ENCODE data around the gene EMC8.

Gene EMC8

DNA sequence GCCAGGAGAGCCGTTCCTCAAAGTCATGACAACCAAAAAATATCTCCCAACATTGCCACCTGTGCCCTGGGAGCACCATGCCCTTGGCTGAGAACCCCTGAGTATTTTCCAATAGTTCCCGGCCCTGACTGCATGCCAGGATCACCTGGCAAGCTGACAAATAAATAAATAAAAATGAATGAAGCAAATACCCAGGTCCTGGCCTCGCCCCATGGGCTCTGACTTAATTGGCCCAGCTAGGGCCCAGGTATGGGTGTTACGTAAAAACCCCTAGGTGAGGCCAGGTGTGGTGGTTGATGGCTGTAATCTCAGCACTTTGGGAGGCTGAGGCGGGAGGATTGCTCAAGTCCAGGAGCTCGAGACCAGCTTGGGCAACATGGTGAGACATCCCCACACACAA is 45.8 kb downstream of the EMC8 start:
- no peak for DNase-seq (ENCODE audit: low read depth)

DNA sequence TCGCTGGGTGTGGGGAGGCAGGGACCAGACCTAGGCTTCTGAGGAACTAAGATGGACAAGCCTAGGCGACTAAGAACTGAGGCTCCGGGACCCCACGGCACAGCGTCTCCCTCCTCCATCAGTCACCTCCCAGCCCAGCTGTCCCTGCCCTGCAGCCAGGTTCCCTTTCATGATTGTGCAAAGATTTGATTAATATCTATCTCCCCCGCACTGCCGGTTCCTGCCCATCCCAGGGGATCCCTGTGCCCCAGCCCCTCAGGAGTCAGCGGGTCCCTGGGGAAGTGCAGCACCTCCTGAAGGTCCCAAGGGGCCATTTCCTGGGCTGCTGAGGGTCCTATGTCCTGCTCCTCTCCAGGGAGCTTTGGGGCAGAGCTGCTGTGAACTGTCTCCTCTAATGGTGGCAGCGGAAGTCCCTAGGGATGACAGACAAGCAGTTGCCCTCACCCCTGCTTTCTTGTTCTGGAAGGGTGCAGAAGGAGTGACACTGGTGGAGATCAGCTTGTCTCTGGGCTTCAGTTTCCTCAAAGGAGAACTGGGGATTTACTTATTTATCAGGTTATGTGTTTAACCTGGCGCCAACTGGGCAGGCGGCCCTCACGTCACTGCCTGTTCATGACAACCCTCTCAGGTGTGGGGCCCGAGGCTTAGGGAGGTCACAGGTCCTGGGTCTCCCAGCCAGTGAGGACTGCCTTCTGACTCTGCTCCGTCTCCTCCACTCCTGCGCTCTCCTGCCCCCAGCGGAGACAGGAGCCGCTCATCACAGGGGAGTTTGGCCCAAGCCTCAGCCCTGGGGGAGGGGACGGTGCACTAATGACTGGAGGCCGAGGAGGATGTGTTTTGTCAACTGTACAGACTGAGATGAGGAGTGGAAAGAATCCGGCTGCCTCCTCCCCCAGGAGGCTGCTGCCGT is 46.6 kb downstream of the EMC8 start:
- DNase-seq (ENCODE audit: low read depth): no peak

DNA sequence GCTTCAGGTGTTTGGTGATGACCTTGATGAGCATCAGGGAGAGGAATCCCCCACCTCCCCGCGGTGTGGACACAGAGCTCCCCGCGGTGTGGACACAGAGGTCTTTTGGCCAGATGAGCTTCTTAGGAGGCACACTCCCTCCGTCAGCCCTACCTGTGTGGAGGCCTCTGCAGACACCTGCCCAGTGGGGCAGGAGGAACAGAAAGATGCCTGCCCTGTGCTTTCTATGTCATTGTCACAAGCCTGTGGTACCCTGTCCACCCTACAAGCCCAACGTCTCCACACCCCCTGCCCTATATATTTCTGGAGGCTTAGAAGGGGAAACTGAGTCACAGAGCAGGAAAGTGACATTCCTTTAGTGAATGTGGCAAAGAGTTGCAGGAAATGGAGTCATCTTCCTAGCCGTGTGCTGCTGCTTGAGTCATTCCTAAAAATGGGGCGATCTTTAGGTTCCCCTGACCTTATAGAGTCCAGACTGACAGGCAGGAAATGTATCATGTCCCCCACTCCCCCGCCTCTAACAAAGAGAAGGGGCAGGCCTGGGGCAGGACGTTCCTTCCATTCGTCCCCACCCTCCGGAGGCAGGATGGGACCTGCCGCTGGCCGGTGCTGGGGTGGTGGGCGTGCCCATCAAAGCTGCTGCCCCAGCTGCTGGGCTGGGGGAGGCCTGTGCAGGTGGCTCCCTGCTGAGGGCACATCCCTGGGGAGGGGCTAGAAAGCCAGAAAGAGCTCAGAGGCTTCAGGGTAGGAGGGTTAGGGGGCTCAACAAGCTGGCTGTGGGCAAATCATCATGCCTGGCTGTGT is 47.4 kb downstream of the EMC8 start:
- DNase-seq (ENCODE audit: low read depth): no peak

DNA sequence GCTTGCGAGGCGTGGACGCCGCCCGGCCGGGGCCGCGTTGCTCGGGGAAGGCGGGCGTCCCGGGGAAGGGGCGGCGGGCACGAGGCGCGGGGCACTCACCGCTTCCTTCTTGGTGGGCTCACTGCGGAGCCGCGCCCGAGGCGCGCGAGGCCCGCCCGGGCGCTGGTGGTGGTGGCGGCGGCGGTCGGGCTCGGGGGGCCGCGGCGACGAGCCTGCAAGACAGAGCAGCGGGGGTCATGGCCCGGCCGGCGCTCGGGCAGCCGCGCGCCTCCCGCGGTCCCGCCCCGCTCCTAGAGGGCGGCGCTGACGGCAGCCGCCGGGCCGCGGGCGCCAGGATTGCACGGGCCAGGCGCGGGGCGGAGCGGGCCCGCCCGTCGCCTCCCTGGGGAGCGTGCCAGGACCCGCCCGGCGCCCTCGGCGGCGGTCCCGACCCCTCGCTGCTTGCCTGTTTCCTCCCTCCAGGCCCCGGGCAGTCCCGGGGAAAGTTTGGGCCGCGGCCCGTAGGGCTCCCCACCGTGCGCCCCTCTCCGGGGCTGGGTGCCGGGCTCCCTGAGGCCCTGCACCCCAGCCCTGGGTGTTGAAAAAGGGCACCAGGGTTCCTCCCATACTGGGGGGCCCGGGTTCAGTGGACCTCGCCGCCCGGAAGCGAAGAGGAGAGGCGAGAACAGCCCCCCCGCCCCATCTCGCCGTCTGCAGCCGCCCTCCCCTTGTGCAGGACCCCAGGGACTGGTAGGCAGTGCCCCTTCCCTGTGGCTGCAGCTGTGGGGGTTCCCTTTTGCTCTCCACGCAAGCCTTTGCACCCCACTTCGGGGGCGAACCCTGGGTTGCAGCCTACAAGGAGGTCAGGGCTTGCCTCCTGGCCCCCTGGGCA is 48.3 kb downstream of the EMC8 start, which contains the start of gene C16orf74:
Gene C16orf74, minus strand, starts transcription at position 270 of the 871 bp plus-strand sequence. CDS start 15,879 bp downstream, outside the sequence.
- DNase-seq (ENCODE audit: low read depth): no peak

DNA sequence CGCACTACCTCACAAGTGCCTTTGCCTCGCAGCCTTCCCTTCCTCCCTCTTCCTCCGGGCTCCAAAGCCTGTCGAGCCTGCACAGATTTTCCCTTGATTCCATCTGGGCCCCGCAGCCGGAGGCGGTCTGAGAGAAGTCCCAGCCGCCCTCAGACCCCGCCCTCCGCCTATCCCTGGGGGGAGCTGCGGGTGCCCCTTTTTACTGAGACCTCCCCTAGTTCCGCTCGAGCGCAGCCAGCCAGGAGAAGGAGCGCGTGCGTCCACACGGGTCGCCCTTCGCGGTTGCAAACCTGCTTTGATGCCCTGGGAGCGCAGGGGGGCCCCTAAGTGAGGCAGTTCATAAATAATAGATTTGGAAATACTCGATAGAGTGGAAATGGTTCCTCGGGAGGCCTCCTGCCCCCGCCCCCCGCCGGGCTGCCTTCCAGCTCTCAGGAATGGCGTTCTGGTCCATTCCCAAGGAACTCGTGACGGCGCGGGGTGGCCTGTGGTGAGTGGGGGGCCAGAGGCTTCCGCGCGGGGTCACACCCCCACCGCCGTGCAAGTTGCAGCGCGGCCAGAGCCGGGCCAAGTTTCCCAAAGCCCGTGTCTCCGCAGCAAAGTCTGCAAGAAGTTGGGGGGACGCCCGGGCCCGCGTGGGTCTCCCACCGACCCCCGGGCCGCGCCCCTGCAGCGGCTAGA is 49.1 kb downstream of the EMC8 start:
- DNase-seq (ENCODE audit: low read depth): no peak

DNA sequence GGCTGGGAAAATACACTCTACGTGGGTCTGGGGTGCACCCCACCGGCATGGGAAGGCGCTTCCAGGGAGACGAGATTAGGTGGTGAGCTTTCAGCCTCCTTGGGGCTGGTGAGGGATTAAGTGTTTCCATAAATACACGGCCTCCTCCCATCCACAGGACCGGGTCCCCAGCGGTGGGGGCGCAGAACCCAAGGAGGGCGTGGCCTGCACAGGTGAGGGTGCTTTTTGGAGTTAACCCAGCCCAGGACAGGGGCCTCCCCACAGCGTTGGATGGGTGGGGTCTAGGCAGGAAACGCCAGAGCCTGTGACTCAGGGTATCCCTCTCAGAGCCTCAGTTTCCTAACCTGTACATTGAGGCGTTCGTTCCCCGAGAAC is 49.6 kb downstream of the EMC8 start:
- no peak for DNase-seq (ENCODE audit: low read depth)

DNA sequence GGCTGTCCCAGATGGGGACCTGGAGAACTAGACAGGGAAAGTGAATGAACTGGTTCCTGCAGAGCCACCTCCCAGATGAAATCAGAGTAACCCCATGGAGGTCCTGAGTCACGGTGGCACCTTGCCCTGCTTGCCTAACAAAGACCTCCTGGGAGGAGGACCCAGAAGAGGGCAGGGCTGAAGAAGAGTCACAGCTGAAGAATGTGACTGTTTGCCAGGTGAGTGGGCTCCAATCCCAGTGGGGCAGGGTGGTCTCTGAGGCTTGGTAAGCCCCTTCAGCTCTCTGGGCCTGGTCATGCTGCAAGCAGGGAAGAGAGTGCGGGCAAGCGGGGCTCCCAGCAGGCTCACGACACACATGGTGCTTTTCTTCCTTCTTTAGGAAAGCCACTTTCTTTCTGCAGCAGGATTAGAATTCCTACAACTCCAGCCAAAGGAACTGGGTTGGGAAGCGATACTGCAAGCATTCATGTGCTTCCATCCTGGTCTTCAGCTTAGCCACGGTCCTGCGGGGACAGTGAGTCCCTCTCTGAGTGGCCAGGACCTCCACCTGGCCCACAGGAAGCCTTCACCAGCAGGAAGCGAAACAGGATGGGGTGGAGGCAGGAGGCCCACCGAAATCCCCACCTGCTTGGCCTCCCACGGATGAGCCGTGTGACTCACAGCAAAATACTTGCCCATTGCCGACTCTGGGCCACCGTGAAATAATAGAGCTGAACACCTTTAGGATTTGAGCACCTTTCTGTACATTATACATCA is 52.7 kb downstream of the EMC8 start:
- DNase-seq (ENCODE audit: low read depth): no peak

DNA sequence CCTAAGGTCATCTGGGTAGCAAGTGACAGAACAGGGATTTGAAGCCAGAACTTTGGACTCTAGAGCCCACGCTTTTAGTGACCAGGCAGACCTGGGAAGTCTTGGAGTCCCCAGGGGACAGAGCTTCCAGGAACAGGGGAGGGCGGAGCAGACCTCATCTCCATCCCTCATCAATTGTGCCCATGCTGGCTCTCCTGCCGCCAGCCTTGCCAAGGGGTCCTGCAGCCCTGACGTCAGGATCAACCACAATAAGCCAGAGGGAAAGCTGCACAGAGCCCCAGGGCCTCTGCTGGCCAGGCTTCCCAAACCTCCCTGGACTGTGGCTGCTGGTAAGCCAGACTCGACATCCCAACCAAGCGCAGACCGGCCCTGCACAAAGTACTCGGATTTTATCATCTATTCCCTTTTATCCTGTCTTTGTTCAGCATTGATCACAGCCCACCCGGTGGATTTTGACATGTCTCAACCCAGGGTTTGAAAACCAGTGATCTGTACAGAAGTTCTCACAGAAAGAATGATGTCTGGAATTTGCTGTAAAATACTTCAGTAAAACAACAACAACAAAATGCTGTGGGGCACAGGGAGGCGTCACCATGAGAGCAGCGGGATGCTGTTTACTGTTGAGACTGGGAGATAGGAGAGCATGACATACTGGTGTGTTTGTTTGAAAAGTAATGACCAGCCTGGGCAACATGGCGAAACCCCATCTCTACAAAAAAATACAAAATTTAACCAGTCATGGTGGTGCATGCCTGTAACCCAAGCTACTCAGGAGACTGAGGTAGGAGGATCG is 60.2 kb downstream of the EMC8 start:
- no peak for DNase-seq (ENCODE audit: low read depth)

DNA sequence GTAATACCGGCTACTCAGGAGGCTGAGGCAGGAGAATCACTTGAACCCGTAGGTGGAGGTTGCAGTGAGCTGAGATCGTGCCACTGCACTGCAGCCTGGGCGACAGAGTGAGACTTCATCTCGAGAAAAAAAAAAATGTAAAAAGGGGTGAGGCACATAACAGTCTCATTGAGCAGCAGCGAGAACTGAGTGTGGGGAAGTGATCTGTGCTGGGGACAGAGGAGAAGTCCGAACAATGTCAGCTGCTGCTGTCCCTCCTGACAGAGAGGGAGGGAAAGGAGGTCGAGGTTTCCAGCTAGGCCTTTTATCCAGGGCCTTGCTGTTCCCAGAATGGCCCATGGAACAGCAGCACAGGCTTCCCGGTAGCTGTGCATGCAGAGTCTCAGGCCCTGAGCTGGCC is 62.4 kb downstream of the EMC8 start:
- no peak for DNase-seq (ENCODE audit: low read depth)

DNA sequence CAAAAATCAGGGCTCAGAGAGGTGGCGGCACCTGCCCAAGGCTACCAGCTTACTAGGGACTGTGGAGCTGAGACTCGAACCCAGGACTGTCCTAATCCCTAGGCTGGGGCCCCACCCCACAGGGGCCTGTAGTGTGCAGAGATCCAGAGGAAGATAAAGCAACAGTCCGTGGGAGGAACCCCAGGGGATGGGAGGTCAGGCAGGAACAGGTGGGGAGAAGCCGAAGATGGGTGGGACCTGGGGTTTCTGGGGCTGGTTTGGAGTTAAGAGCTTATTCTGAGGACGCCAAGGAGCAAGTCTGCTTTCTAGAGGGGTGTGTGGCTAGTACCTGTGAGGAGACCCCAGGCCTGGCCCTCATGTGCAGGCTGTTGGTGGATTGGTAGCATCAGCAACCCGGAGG is 63.4 kb downstream of the EMC8 start:
- DNase-seq (ENCODE audit: low read depth): no peak

DNA sequence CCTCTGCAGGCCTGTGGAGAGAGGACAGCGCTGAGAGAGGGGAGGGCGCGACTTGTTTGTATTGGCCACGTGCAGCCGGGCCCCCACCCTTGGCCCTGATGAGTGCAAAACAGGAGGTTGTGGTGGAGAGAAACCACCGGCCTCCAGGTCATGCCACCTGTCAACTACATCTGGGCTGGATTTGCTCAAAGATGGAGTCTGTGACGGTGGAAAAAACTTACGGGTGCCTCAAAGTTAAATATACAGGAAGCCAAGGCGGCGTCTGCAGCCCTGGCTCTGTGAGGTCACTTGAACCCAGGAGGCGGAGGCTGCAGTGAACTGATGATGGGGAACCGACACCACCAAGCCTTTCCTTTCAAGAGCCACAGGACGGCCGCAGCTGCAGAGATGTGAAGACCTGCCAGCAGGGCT is 64.1 kb downstream of the EMC8 start:
- no peak for DNase-seq (ENCODE audit: low read depth)

DNA sequence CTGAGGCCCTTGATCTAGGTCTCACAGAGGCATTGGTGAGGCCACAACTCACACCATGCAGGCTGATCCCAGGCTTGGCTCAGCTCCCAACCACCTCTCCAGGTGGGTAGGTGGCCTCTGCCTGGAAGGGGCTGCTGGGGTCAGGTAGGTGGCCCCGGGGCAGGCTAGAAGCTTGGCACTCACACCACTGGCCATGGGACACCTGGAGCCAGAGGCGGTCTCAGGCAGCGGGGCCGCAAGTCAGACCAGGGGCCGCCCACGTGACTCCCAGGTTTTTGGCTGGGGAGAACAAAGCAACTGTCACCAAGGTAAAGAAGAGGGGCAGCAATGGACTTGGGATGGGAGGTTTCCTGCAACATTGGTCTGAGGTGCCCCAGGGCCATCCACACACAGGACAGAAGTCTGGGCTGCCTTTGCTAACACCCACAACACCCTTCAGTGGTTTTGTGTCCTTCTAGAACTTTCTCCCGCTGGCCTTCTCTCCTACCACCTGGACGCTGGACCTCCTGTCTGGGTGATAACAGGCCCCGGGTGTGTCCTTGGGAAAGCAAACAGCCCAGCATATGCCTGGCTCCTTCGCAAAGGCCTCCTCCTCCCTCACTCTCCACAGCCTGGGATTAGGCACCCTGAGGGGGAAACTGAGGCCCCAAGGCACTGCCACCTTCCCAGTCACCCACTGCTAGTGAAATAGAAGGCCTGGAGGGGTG is 64.9 kb downstream of the EMC8 start:
- no peak for DNase-seq (ENCODE audit: low read depth)

DNA sequence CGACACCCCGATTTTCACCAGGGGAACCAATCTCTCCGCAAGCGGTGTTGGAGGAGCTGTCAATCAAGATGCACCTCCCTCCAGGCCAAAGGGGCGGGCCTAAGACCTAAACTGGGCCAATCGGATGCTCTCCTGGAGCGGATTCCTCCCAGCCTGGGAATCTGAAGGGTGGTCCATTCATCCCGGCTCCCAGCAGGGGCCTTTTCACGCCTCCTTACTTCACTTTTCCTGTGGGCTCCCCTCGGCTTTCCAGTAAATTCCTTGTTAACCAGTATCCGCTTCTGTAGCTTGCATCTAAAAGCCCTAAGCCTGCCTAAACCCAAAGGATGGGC is 65.5 kb downstream of the EMC8 start:
- no peak for DNase-seq (ENCODE audit: low read depth)

DNA sequence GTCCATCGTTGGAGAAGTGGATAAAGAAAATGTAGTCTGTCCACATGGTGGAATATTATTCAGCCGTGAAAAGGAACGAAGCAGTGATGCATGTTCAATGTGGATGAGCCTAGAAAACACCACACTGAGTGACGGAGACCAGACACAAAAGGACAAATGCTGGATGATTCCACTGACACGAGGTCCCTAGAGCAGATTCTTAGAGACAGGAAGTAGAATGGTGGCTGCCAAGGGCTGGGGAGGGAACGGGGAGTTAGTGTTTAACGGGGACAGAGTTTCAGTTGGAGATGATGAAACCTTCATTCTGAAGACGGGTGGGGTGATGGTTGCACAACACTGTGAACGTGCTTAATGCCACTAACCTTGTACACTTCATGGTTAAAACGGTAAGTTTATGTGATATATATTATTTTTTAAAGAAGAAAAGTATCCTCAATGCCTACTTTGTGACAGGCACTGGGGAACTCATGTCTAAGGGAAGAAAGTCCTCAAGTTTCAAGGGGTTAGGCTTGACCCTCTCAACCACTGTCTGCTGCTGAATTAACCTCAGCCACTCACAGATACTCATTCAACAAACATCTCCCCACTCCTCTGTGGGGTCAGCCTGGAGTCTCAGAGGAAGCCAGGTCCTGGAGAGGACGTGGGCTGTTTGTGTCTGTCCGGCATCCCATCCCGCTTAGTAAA is 66.0 kb downstream of the EMC8 start:
- DNase-seq (ENCODE audit: low read depth): no peak

DNA sequence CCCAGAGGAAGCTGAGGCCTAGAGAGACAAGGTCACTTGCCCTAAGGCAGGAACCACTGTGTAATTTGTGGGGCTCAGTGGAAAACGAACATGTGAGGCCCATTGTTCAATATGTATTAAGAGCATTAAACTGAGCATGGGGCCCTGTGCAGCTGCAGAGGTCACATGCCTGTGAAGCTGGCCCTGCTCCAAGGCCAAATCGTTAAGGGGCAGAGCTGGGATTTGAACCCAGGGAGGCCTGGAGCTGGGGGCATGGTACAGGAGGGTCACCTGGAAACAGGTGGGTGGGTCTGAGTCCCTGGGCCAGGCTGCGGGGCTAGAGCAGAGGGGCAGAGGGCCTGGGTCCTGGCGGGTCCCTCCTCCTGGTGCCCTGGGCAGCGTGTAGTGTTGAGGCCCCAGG is 68.2 kb downstream of the EMC8 start:
- no peak for DNase-seq (ENCODE audit: low read depth)

DNA sequence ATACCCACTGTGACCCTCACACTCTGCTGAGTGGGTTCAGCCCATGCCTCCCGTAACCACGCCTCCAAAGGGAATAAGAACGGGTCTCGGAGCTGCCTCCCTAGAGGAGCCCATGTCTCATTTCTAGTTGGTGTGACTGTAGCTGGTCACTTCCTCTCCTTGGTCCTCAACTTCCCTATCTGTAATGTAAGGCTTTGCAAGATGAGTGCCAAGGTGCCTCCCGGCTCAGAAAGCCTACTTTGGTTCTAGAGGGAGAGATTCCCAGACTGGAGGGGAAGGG is 69.2 kb downstream of the EMC8 start:
- DNase-seq (ENCODE audit: low read depth): no peak

DNA sequence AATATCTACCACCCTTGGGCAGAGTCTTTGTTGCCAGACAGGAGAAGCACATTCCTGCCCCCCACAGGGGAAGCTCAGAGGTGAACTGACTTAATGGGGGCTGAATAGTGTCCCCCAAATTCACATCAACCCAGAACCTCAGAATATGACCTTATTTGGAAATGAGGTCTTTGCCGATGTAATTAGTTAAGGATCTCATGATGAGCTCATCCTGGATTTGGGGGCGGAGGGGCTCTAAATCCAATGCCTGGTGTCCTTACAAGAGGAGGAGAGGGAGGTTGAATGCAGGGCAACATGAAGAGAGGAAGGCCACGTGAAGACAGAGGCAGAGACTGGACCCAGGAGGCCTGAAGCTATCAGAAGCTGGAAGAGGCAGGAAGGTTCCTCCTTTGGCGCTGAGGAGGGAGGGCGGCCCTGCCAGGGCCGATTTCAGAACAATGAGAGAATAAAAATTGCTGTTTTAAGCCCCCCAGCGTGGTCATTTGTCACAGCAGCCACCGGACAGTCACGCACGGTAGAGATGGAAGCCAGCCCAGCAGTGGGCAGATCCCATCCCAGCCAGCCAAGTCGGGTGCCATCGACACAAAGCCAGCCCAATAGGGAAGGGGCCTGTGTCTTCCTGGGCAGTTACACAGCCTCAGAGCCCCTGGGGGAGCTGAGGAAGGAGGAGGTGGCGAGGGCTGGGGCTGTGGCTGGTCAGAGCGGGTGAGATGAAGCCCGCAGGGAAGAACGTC is 69.7 kb downstream of the EMC8 start:
- no peak for DNase-seq (ENCODE audit: low read depth)

DNA sequence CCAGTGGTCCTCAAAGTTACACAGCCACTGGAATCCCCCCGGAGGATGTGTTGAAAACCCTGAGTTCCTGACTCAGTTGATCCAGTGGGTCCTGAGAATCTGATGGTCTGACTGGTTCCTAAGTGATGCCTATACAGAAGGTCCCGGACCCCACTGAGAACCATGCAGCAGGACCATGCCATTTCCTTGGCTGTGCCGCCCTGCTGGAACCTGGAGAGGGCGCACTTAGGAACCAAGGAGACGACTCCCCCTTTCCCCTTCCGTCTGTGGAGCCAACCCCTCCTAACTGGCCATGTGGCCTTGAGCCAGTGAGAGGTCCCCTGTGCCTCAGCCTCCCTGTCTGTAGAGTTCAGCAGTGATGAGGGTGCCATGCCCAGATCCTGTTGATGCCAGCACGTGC is 70.5 kb downstream of the EMC8 start:
- DNase-seq (ENCODE audit: low read depth): no peak

All from GM04503 (cell line).